Lower leg skin (tissue), 3 donors: ENCODE measurements around the gene ATF2.

ENCODE experiments used
- POLR2A ChIP-seq, 2 donors: fragments of 450-650 bp; IDR thresholded peaks; one replicate each; pipeline ENCODE4 v1.6.1; 2016 to 2017; ENCODE audit warnings: antibody characterized with exemption in 2 of 2, mild to moderate bottlenecking in 1 of 2, moderate library complexity in 1 of 2
- TF ChIP-seq, protein P1 (sequence below), 3 donors: fragments of 450-650 bp; IDR thresholded peaks; one replicate each; pipeline ENCODE4 v1.5.1; 2016; ENCODE audit warnings: antibody characterized with exemption in 3 of 3, mild to moderate bottlenecking in 3 of 3, moderate library complexity in 2 of 3

- TF ChIP-seq, protein P1, sequence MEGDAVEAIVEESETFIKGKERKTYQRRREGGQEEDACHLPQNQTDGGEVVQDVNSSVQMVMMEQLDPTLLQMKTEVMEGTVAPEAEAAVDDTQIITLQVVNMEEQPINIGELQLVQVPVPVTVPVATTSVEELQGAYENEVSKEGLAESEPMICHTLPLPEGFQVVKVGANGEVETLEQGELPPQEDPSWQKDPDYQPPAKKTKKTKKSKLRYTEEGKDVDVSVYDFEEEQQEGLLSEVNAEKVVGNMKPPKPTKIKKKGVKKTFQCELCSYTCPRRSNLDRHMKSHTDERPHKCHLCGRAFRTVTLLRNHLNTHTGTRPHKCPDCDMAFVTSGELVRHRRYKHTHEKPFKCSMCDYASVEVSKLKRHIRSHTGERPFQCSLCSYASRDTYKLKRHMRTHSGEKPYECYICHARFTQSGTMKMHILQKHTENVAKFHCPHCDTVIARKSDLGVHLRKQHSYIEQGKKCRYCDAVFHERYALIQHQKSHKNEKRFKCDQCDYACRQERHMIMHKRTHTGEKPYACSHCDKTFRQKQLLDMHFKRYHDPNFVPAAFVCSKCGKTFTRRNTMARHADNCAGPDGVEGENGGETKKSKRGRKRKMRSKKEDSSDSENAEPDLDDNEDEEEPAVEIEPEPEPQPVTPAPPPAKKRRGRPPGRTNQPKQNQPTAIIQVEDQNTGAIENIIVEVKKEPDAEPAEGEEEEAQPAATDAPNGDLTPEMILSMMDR (IDR thresholded peaks at IDR 0.05): no peak
- no peak for TF ChIP-seq POLR2A (IDR thresholded peaks at IDR 0.05)
Observed at GRCh38 chr2:175054340-175054739, 113.7 kb downstream of the ATF2 start.
